HepG2 (cell line): ENCODE results near the gene COG4. TPM values are rescaled to one million over a fixed set of nuclear protein-coding genes. Genes with fewer than 3 reads are reported as not detected.
A peak's percentile ranks its signal among the peaks of the same experiment; 100 is the strongest.

Experiments used
- FOXO4 ChIP-seq: sonication (generic); formaldehyde crosslinking; conservative IDR thresholded peaks from 2 replicates; pipeline ENCODE4 v1.8.1; 2023; ENCODE audit warnings: missing genetic modification reagents
- GTF3A ChIP-seq: sonication (generic); formaldehyde crosslinking; conservative IDR thresholded peaks from 2 replicates; pipeline ENCODE4 v1.4.0; 2020; ENCODE audit warnings: mild to moderate bottlenecking, missing genetic modification reagents
- KDM2A ChIP-seq: sonication (generic); formaldehyde crosslinking; IDR thresholded peaks from 2 replicates; pipeline ENCODE4 v1.4.0; 2020; ENCODE audit warnings: low read depth, missing genetic modification reagents, borderline replicate concordance
- KDM5A ChIP-seq: fragments of 200-600 bp; sonication (generic); IDR thresholded peaks from 2 replicates; pipeline ENCODE4 v1.7.0; 2018; ENCODE audit warnings: antibody characterized with exemption, mild to moderate bottlenecking, low read length, borderline replicate concordance
- PLRG1 ChIP-seq: fragments of 450-650 bp; conservative IDR thresholded peaks from 2 replicates; pipeline ENCODE4 v1.6.1; 2016
- SOX13 ChIP-seq, 3 experiments: fragments of 450-650 bp in 1 of 3; sonication (generic) in 1 of 3; formaldehyde crosslinking in 1 of 3; IDR thresholded peaks in 2 of 3; conservative IDR thresholded peaks in 1 of 3; 2 replicates each; pipeline versions ENCODE4 v1.5.0 to v1.6.1; 2016 to 2020; ENCODE audit warnings: antibody characterized with exemption in 1 of 3, mild to moderate bottlenecking in 1 of 3, missing compliant biosample characterization in 1 of 3, missing genetic modification reagents in 1 of 3, moderate library complexity in 1 of 3
- ZNF530 ChIP-seq: sonication (generic); formaldehyde crosslinking; IDR thresholded peaks from 2 replicates; pipeline ENCODE4 v1.5.0; 2020; ENCODE audit warnings: low read depth, mild to moderate bottlenecking, missing genetic modification reagents
- ZNF616 ChIP-seq: sonication (generic); formaldehyde crosslinking; IDR thresholded peaks from 2 replicates; pipeline ENCODE4 v1.5.0; 2020; ENCODE audit warnings: low read depth, mild to moderate bottlenecking, missing genetic modification reagents
- ZNF704 ChIP-seq: sonication (generic); formaldehyde crosslinking; IDR thresholded peaks from 2 replicates; pipeline ENCODE4 v1.8.1; 2023; ENCODE audit warnings: mild to moderate bottlenecking, inconsistent platforms, moderate library complexity, missing genetic modification reagents, borderline replicate concordance
- ZNF768 ChIP-seq: sonication (generic); formaldehyde crosslinking; IDR thresholded peaks from 2 replicates; pipeline ENCODE4 v1.4.0; 2020; ENCODE audit warnings: missing genetic modification reagents
- ZSCAN31 ChIP-seq: sonication (generic); formaldehyde crosslinking; IDR thresholded peaks from 2 replicates; pipeline ENCODE4 v1.5.0; 2020; ENCODE audit warnings: low read depth, mild to moderate bottlenecking, missing genetic modification reagents
- polyA plus RNA-seq, 8 experiments: library from polyadenylated mRNA; depleted of rRNA in 3 of 8; stranded (reverse) in 7 of 8; unstranded in 1 of 8; fragments of >200 nt; fragmentation: Illumina TruSeq in 4 of 8; extraction: Trizol in 4 of 8; gene quantifications; 2 replicates each; pipeline versions ENCODE4 v1.2.1 to v1.2.3, GENCODE V29; 2011 to 2016; ENCODE audit warnings: low read depth in 4 of 8, missing spikeins in 1 of 8, mixed read lengths in 1 of 8; ENCODE audit not compliant: insufficient read depth in 1 of 8
- total RNA-seq, 5 experiments: library from RNA; depleted of rRNA; stranded (reverse); fragments of >200 nt; fragmentation: Illumina TruSeq; extraction: Trizol; gene quantifications; 2 replicates each; pipeline ENCODE4 v1.2.3, GENCODE V29; 2016; ENCODE audit warnings: low read depth in 1 of 5
- TF ChIP-seq, protein P1 (sequence below): sonication (generic); formaldehyde crosslinking; IDR thresholded peaks from 2 replicates; pipeline ENCODE4 v1.8.0; 2022; ENCODE audit warnings: mild to moderate bottlenecking, missing genetic modification reagents, moderate library complexity

Gene COG4
- total and polyA plus RNA-seq, 2 of the 13 experiments (the other 11 are each of a cell fraction or from before 2014, with no cell fraction given) = 51.1 to 73.8 TPM

DNA sequence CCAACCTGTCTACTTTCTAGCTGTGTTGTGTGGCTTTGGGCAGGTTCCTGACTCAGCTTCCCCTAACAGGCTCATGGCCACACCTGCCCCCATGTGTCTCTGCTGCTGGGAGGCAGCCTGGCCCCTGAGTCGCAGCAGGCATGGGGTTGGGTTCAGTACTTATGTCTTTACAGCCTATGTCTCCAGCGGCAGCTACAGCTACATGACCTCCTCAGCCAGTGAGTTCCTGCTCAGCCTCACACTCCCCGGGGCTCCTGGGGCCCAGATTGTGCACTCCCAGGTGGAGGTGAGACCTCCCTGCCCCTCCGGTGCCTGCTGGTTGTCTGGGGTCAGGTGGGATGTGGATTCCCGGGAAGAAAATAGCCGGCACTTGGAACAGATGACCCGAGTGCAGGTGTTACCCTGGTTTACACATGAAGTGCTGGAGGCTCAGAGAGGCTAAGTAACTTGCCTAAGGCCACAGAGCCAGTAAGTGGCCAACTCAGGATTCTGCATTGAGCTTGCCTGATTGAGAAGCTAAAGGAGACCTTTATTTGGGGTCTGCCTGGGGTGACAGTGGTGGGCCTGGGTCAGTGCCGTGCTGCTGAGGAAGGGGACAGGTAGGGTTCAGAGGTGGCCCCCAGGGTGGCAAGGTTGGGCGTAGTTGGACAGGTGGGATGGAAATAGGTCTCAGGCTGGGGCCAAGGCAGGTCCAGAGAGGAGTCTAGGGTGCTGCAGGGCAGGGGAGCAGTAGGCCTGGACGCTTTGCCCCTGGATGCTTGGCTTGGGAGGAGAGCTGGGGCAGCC is 53.0 kb downstream of the COG4 start (continued):
- TF ChIP-seq ZNF704 (0 out of 2 replicates have a peak, but pooled peaks have one; percentile 29), KDM2A (CRISPR knock-in tag) (no peak), ZNF768 (CRISPR knock-in tag) (peak; percentile 91), ZNF616 (no peak; the same call in 1 of the 2 replicates), KDM5A (no peak), FOXO4 (CRISPR knock-in tag) (0 out of 2 replicates have a peak, but pooled peaks have one; percentile 64), GTF3A (no peak; the same call in 1 of the 2 replicates), ZSCAN31 (CRISPR knock-in tag) (no peak), ZNF530 (CRISPR knock-in tag) (no peak), PLRG1 (no peak), SOX13 (IDR thresholded peaks at IDR 0.05) (no peak), SOX13 (CRISPR knock-in tag; conservative IDR thresholded peaks at IDR 0.05 in 1 of 2, IDR thresholded peaks at IDR 0.05 in 1 of 2) (no peak)
- TF ChIP-seq, protein P1, sequence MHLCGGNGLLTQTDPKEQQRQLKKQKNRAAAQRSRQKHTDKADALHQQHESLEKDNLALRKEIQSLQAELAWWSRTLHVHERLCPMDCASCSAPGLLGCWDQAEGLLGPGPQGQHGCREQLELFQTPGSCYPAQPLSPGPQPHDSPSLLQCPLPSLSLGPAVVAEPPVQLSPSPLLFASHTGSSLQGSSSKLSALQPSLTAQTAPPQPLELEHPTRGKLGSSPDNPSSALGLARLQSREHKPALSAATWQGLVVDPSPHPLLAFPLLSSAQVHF (CRISPR knock-in tag) = no peak
